Uterus (tissue), 4 donors: ENCODE measurements around the gene KLHDC4. TPM values are rescaled to one million over a fixed set of nuclear protein-coding genes. Genes with fewer than 3 reads are reported as not detected.
A peak's percentile ranks its signal among the peaks of the same experiment; 100 is the strongest.

Source experiments
- DNase-seq, 2 donors: peaks; one replicate each; pipeline ENCODE4 v3.0.0-alpha.2; 2019 to 2020
- H3K27ac ChIP-seq, 2 donors: fragments of 200-600 bp; sonication (generic); 1 replicate in 1 of 2; 2 replicates in 1 of 2; pipeline ENCODE4 v1.5.1; 2016 to 2018
- H3K27me3 ChIP-seq, 2 donors: fragments of 200-600 bp; sonication (generic); one replicate each; pipeline ENCODE4 v1.5.1; 2018 to 2019; ENCODE audit warnings: control low read depth in 1 of 2
- H3K36me3 ChIP-seq, 2 donors: fragments of 200-600 bp; sonication (generic); one replicate each; pipeline ENCODE4 v1.5.1; 2019; ENCODE audit warnings: control low read depth in 1 of 2
- H3K4me1 ChIP-seq, 2 donors: fragments of 200-600 bp; sonication (generic); one replicate each; pipeline ENCODE4 v1.5.1; 2018 to 2019; ENCODE audit warnings: control low read depth in 1 of 2
- H3K4me3 ChIP-seq, 2 donors: fragments of 200-600 bp; sonication (generic); 1 replicate in 1 of 2; 2 replicates in 1 of 2; pipeline ENCODE4 v1.5.1; 2018 to 2019; ENCODE audit warnings: mild to moderate bottlenecking in 1 of 2
- H3K9me3 ChIP-seq, 2 donors: fragments of 200-600 bp; sonication (generic); one replicate each; pipeline ENCODE4 v1.5.1; 2019; ENCODE audit warnings: control low read depth in 1 of 2
- CTCF ChIP-seq, 4 experiments: fragments of 200-600 bp in 2 of 4; fragments of 450-650 bp in 2 of 4; sonication (generic) in 2 of 4; IDR thresholded peaks; one replicate each; pipeline ENCODE4 v1.5.1; 2016 to 2019; ENCODE audit warnings: antibody characterized with exemption in 4 of 4, mild to moderate bottlenecking in 2 of 4, moderate library complexity in 1 of 4
- POLR2A ChIP-seq, 2 donors: fragments of 450-650 bp; IDR thresholded peaks; one replicate each; pipeline ENCODE4 v1.6.1; 2016; ENCODE audit warnings: antibody characterized with exemption in 2 of 2, mild to moderate bottlenecking in 1 of 2, moderate library complexity in 1 of 2
- intact Hi-C: fragments of 100-400 bp; cut with DNase I; formaldehyde crosslinking; loops from one replicate; pipeline ENCODE4 v1.15.1; 2023; ENCODE audit warnings: low total_unique reads
- total RNA-seq, 4 donors: library from RNA; depleted of rRNA in 3 of 4; stranded (reverse); fragments of >200 nt in 3 of 4; gene quantifications; one replicate each; pipeline versions ENCODE4 v1.1.0 to v1.2.4, GENCODE V29; 2014 to 2023
- donor health status: DM: yes; HTN: yes; CAD: no.

KLHDC4 gene
- total RNA-seq, 4 donors from 2014 or later = 25.1 to 49.2 (median 36.4) TPM

DNA sequence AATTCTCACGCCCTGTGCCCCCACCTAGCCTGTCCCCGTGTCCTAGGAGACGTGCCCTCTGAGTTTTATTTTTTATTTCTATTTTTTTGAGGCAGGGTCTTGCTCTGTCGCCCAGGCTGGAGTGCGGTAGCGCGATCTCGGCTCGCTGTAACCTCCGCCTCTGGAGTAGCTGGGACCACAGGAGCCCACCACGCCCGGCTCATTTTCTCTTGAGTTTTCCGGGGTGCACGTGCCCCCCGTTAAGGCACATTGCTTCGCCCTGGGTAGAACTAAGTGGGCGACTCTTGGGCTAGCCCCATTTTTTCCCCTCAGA lies 655 bp upstream of the KLHDC4 start:
- intact Hi-C loops = no loop called here
- TF ChIP-seq POLR2A (IDR thresholded peaks at IDR 0.05) (no peak), CTCF (IDR thresholded peaks at IDR 0.05) (no peak)
- no peaks in the 10 kb centered on the region for H3K27me3 ChIP-seq
- peak overlapping the region; percentile 84 to 85 for H3K4me3 ChIP-seq
- DNase-seq = no peak
- no peaks in the 10 kb centered on the region for H3K9me3 ChIP-seq
- peak overlapping the region; percentile 74 to 85 for H3K27ac ChIP-seq
- peaks cover 0 to 5% of the 10 kb centered on the region in 2 donors for H3K4me1 ChIP-seq
- no peaks in the 10 kb centered on the region for H3K36me3 ChIP-seq

- TF ChIP-seq POLR2A (IDR thresholded peaks at IDR 0.05) (no peak), CTCF (IDR thresholded peaks at IDR 0.05) (no peak)
- Histone ChIP-seq H3K27ac (peak overlapping the region; percentile 74 to 85), H3K4me3 (peak overlapping the region; percentile 84 to 85), H3K27me3 (no peaks in the 10 kb centered on the region), H3K36me3 (no peaks in the 10 kb centered on the region), H3K9me3 (no peaks in the 10 kb centered on the region), H3K4me1 (peaks cover 0 to 5% of the 10 kb centered on the region in 2 donors)
- DNase-seq = no peak
- intact Hi-C loops = no loop called here
These were observed 362 bp downstream of the KLHDC4 start for GRCh38 chr16:87765473-87765775.

GRCh38 chr16:87764600-87765472 lies 950 bp downstream of the KLHDC4 start:
- H3K9me3 ChIP-seq = no peaks in the 10 kb centered on the region
- no peak for DNase-seq
- H3K4me1 ChIP-seq = peaks cover 0 to 5% of the 10 kb centered on the region in 2 donors
- no peaks in the 10 kb centered on the region for H3K27me3 ChIP-seq
- H3K36me3 ChIP-seq = no peaks in the 10 kb centered on the region
- TF ChIP-seq POLR2A (IDR thresholded peaks at IDR 0.05) (no peak), CTCF (IDR thresholded peaks at IDR 0.05) (no peak)
- intact Hi-C loops = no loop called here
- H3K27ac ChIP-seq = peak overlapping the region in 1 of 2 donors; percentile 85
- peak overlapping the region; percentile 84 to 85 for H3K4me3 ChIP-seq

DNA sequence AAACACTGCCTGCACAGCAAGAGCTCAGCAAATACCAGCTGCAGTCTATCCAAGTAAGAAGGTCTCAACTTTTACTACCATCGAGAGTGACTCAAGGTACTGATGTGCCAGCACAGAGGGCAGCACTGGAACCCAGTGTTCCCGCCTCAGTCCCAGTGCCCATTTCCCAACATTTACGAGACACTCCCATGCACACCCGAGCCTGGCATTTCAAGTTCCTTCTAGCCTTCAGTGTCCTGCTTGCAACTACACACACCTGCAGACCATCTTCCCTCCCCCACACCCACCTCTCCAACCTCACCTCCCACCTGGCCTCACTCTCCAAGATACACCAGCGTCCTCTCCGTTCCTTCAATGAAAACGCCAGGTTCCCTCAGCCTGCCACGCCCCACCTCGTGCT lies 3.2 kb downstream of the KLHDC4 start:
- Histone ChIP-seq H3K4me3 (no peak overlapping the region), H3K4me1 (peaks cover 0 to 5% of the 10 kb centered on the region in 2 donors), H3K36me3 (no peaks in the 10 kb centered on the region), H3K27ac (no peak overlapping the region), H3K9me3 (no peaks in the 10 kb centered on the region), H3K27me3 (no peaks in the 10 kb centered on the region)
- intact Hi-C loops = no loop called here
- DNase-seq = no peak
- no peak for TF ChIP-seq CTCF (IDR thresholded peaks at IDR 0.05)
- TF ChIP-seq POLR2A (IDR thresholded peaks at IDR 0.05) = no peak

- Histone ChIP-seq H3K4me3 (no peak overlapping the region), H3K27me3 (no peaks in the 10 kb centered on the region), H3K36me3 (no peaks in the 10 kb centered on the region), H3K27ac (no peak overlapping the region), H3K4me1 (peaks cover 0 to 5% of the 10 kb centered on the region in 2 donors), H3K9me3 (no peaks in the 10 kb centered on the region)
- intact Hi-C loops = no loop called here
- DNase-seq = no peak
- TF ChIP-seq POLR2A (IDR thresholded peaks at IDR 0.05) (no peak), CTCF (IDR thresholded peaks at IDR 0.05) (no peak)
These were observed 3.7 kb downstream of the KLHDC4 start for GRCh38 chr16:87762071-87762571.
